Body of pancreas (tissue), 4 donors: ENCODE data around the gene MIA.

ENCODE experiments used
- POLR2A ChIP-seq, 3 donors: fragments of 450-650 bp; IDR thresholded peaks; one replicate each; pipeline ENCODE4 v1.6.1; 2016; ENCODE audit warnings: antibody characterized with exemption in 3 of 3, mild to moderate bottlenecking in 2 of 3
- TF ChIP-seq, protein P1 (sequence below), 7 experiments: fragments of 450-650 bp in 4 of 7; fragments of 200-600 bp in 3 of 7; sonication (generic) in 3 of 7; IDR thresholded peaks; one replicate each; pipeline ENCODE4 v1.5.1; 2016 to 2019; ENCODE audit warnings: antibody characterized with exemption in 7 of 7

DNA sequence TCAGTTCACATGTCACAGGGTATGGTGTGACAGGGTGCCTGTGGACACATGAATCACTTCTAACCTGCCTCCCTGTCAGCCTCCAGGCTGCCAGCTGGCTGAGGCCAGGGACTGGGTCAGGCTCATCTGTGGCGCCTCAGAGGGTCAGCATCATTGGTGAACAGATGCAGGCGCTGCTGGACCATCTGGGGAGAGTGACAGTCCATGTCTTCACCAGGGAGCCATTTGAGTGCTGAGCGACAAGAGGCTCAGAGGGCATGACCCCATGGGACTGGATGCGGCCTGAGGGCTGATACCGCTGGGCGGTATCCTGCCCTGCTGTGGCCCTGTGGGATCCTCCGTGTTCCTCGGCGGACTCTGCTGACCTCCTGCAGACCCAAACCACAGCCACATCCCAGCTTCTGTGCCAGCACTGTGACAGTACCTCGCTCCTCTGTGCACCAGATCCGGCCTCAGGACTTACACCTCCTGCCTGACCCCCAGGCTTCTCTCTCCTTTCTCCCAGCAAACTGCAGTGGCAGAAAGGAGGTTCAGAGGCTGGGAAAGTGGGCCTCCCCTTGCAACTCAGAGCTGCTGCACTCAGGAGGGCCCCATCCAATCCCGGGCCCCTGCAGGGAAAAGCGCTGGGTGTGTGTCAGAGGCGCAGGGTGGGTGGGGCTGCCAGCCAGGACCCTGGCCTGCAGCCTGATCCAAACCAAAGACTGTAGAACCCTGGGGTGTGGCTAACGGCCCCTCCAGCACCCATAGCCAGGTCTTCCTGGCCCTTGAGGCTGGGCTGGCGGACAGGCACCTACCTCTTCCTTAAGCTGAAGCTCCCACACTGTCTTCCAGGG is 35.2 kb upstream of the MIA start:
- TF ChIP-seq, protein P1, sequence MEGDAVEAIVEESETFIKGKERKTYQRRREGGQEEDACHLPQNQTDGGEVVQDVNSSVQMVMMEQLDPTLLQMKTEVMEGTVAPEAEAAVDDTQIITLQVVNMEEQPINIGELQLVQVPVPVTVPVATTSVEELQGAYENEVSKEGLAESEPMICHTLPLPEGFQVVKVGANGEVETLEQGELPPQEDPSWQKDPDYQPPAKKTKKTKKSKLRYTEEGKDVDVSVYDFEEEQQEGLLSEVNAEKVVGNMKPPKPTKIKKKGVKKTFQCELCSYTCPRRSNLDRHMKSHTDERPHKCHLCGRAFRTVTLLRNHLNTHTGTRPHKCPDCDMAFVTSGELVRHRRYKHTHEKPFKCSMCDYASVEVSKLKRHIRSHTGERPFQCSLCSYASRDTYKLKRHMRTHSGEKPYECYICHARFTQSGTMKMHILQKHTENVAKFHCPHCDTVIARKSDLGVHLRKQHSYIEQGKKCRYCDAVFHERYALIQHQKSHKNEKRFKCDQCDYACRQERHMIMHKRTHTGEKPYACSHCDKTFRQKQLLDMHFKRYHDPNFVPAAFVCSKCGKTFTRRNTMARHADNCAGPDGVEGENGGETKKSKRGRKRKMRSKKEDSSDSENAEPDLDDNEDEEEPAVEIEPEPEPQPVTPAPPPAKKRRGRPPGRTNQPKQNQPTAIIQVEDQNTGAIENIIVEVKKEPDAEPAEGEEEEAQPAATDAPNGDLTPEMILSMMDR (IDR thresholded peaks at IDR 0.05), result no peak
- no peak for TF ChIP-seq POLR2A (IDR thresholded peaks at IDR 0.05)
